Vagina (tissue), 2 donors: ENCODE results near the gene CRELD2. TPM values are rescaled to one million over a fixed set of nuclear protein-coding genes. Genes with fewer than 3 reads are reported as not detected.

Experiments used
- DNase-seq, 2 donors: peaks; one replicate each; pipeline ENCODE4 v3.0.0-alpha.2; 2017; ENCODE audit errors: extremely low spot score in 2 of 2
- H3K27ac ChIP-seq: fragments of 200-600 bp; sonication (generic); one replicate; pipeline ENCODE4 v1.5.1; 2019
- H3K27me3 ChIP-seq: fragments of 200-600 bp; sonication (generic); one replicate; pipeline ENCODE4 v1.5.1; 2019
- H3K36me3 ChIP-seq, 2 donors: fragments of 200-600 bp; sonication (generic); one replicate each; pipeline ENCODE4 v1.5.1; 2017 to 2019
- H3K4me1 ChIP-seq: fragments of 200-600 bp; sonication (generic); one replicate; pipeline ENCODE4 v1.5.1; 2019
- H3K4me3 ChIP-seq, 2 donors: fragments of 200-600 bp; sonication (generic); 1 replicate in 1 of 2; 2 replicates in 1 of 2; pipeline ENCODE4 v1.5.1; 2016 to 2019
- H3K9me3 ChIP-seq: fragments of 200-600 bp; sonication (generic); one replicate; pipeline ENCODE4 v1.5.1; 2019
- POLR2A ChIP-seq, 2 donors: fragments of 450-650 bp; IDR thresholded peaks; one replicate each; pipeline ENCODE4 v1.6.1; 2017; ENCODE audit warnings: antibody characterized with exemption in 2 of 2, mild to moderate bottlenecking in 2 of 2, moderate library complexity in 2 of 2
- POLR2AphosphoS5 ChIP-seq, 2 donors: sonication (generic); formaldehyde crosslinking; IDR thresholded peaks; one replicate each; pipeline ENCODE4 v1.9.0; 2017; ENCODE audit warnings: antibody characterized with exemption in 2 of 2, mild to moderate bottlenecking in 2 of 2, low read depth in 1 of 2; ENCODE audit not compliant: insufficient read depth in 1 of 2
- intact Hi-C: fragments of 100-400 bp; cut with DNase I; formaldehyde crosslinking; loops from one replicate; pipeline ENCODE4 v1.15.1; 2023
- total RNA-seq: library from RNA; depleted of rRNA; stranded (reverse); fragments of >200 nt; gene quantifications from one replicate; pipeline ENCODE4 v1.2.3, GENCODE V29; 2016
- TF ChIP-seq, protein P1 (sequence below), 3 experiments: fragments of 450-650 bp in 2 of 3; fragments of 200-600 bp in 1 of 3; sonication (generic) in 1 of 3; IDR thresholded peaks; one replicate each; pipeline ENCODE4 v1.5.1; 2017 to 2019; ENCODE audit warnings: antibody characterized with exemption in 3 of 3, mild to moderate bottlenecking in 2 of 3, moderate library complexity in 2 of 3

The CRELD2 gene
- total RNA-seq, 1 donor from 2014 or later: 34.4 TPM

DNA sequence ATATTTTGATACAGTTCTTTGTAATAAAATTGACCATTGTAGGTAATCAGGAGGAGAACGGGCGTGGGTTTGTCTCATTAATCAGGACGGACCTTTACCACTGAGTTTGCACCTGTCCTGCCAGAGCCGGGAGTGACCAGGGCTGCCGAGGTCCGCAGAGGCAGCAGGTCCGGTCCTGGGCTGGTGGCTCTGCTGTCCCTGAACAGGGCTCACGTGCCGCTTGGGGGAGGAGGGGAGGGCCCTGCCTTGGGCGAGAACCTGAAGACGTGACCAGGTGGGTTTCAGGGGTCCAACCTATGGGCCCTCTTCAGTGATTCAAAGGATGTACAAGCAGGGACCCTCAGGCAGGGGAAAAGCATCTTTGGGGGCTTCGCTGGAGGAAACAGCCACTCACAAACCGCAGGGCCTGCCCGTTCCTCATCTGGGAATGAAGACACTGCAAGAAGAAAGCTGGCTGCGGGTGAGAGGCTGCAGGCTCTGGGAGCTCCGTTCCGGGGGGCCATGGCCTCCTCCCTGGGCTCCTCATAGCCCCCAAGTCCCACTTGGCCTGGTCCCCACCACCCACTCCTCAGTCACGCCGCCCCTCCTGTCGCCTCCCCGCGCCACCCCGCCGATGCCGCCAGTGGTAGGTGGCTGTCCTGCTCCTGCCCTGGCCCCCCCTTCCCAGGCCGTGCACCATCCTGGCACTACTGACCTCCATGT lies 9.2 kb downstream of the CRELD2 start:
- Histone ChIP-seq H3K27me3 (no peaks in the 10 kb centered on the region), H3K36me3 (peaks cover 0 to 18% of the 10 kb centered on the region in 2 donors), H3K9me3 (no peaks in the 10 kb centered on the region), H3K4me1 (peaks cover 24% of the 10 kb centered on the region), H3K27ac (no peak overlapping the region), H3K4me3 (no peak overlapping the region)
- intact Hi-C loops: loop anchor here (10.0 kb wide), 1 partner anchor 267 kb away; no protein-coding TSS in a partner anchor
- TF ChIP-seq, protein P1, sequence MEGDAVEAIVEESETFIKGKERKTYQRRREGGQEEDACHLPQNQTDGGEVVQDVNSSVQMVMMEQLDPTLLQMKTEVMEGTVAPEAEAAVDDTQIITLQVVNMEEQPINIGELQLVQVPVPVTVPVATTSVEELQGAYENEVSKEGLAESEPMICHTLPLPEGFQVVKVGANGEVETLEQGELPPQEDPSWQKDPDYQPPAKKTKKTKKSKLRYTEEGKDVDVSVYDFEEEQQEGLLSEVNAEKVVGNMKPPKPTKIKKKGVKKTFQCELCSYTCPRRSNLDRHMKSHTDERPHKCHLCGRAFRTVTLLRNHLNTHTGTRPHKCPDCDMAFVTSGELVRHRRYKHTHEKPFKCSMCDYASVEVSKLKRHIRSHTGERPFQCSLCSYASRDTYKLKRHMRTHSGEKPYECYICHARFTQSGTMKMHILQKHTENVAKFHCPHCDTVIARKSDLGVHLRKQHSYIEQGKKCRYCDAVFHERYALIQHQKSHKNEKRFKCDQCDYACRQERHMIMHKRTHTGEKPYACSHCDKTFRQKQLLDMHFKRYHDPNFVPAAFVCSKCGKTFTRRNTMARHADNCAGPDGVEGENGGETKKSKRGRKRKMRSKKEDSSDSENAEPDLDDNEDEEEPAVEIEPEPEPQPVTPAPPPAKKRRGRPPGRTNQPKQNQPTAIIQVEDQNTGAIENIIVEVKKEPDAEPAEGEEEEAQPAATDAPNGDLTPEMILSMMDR (IDR thresholded peaks at IDR 0.05): no peak
- TF ChIP-seq POLR2AphosphoS5 (IDR thresholded peaks at IDR 0.05; ENCODE audit: insufficient read depth in 1 of 2, low read depth in 1 of 2) (no peak), POLR2A (IDR thresholded peaks at IDR 0.05) (no peak)
- DNase-seq: no peak

DNA sequence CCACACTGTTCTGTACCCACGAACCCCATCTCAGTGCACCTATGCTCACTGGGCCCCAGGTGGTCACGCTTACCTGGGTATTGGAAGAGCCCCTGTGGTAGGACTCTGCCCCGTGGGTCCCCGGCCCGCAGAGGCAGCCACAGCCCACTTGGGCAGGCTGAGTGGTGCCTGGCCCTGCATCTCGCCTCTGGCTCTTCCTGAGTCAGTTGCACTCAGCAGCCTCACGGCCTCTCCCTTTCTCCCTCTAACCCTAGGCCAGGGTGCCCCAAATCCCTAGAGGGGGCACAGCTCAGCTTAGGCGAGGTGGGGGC lies 9.7 kb downstream of the CRELD2 start:
- Histone ChIP-seq H3K4me3 (no peak overlapping the region), H3K36me3 (peaks cover 0 to 18% of the 10 kb centered on the region in 2 donors), H3K27me3 (no peaks in the 10 kb centered on the region), H3K27ac (no peak overlapping the region), H3K4me1 (peaks cover 29% of the 10 kb centered on the region), H3K9me3 (no peaks in the 10 kb centered on the region)
- TF ChIP-seq POLR2AphosphoS5 (IDR thresholded peaks at IDR 0.05; ENCODE audit: insufficient read depth in 1 of 2, low read depth in 1 of 2): no peak
- TF ChIP-seq POLR2A (IDR thresholded peaks at IDR 0.05): no peak
- TF ChIP-seq, protein P1 (IDR thresholded peaks at IDR 0.05): no peak
- DNase-seq: no peak
- intact Hi-C loops: loop anchor here (10.0 kb wide), 1 partner anchor 267 kb away; no protein-coding TSS in a partner anchor

DNA sequence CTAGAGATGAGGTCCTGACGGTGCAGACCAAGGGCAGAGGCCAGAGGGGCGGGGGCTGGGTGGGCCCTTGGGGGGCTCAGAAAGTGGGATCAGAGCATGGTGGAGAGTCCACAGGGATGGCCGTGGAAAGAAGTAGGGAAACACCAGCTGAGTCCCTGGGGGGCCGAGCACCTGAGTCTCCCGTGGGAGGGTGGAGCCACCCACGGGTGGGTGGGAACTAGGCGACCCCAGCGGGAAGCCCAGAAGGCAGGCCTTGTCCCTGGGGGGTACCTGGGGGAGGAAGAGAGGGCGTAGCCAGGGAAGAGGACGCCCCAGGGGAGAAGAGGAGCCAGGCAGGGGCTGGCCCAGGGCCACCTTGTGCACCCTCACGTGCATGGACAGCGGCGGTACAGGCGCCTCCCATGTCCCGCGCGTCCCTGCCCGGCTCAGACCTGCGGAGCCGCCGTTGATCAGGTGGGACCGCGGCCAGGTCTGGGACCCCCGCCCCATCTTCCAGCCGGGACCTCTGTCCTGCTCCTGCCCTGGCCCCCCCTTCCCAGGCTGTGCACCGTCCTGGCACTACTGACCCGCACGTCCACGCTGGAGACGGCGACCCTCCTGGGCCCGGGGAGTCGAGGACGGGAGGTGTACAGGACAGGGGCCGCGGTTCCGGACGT lies 10.2 kb downstream of the CRELD2 start:
- H3K4me3 ChIP-seq: no peak overlapping the region
- H3K27me3 ChIP-seq: no peaks in the 10 kb centered on the region
- peaks cover 0 to 13% of the 10 kb centered on the region in 2 donors for H3K36me3 ChIP-seq
- DNase-seq: no peak
- H3K9me3 ChIP-seq: no peaks in the 10 kb centered on the region
- intact Hi-C loops: loop anchor here (10.0 kb wide), 1 partner anchor 266 kb away; no protein-coding TSS in a partner anchor
- TF ChIP-seq, protein P1 (IDR thresholded peaks at IDR 0.05): no peak
- no peak for TF ChIP-seq POLR2AphosphoS5 (IDR thresholded peaks at IDR 0.05; ENCODE audit: insufficient read depth in 1 of 2, low read depth in 1 of 2)
- TF ChIP-seq POLR2A (IDR thresholded peaks at IDR 0.05): no peak
- H3K27ac ChIP-seq: no peak overlapping the region
- peaks cover 34% of the 10 kb centered on the region for H3K4me1 ChIP-seq

DNA sequence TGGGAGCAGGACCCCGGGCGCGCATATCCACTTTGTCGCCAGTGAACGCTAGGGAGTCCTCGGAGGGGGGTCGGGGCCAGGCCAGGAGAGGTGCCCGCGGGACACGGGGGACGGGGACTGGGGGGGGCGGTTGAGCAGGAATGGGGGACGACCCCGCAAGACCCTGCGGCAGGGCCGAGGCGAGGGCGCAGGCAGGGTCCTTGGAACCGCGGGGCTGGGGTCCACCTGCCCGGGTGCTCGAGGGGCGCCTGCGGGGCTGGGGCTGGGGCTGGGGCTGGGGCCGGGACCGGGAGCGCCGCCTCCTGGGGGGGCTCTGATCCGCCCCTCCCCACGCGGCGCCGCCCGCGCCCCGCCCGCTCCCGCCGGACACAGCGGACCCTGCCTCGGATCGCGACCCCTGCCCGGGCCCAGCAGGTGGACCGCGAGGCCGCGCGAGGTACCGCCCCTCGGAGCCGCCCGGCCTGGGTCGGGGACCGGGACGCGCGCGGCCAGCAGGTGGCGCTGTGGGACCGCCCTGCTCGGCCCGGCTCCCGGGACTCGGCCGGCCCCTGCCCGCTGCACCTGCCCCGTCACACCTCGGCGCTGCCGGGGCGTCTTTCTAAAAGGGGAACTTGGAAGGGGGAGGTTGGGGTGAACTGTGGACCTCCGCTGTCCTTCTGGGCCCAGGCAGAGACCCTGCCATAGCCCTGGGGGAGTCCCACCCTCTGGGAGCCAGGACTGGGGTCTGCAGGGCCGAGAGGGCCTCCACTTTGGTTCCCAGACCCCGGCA lies 11.0 kb downstream of the CRELD2 start:
- DNase-seq: no peak
- no peak overlapping the region for H3K27ac ChIP-seq
- intact Hi-C loops: loop anchor here (10.0 kb wide), 1 partner anchor 265 kb away; no protein-coding TSS in a partner anchor
- H3K9me3 ChIP-seq: no peaks in the 10 kb centered on the region
- peaks cover 0 to 9% of the 10 kb centered on the region in 2 donors for H3K36me3 ChIP-seq
- peaks cover 41% of the 10 kb centered on the region for H3K4me1 ChIP-seq
- TF ChIP-seq, protein P1 (IDR thresholded peaks at IDR 0.05): peak; percentile 58 to 96 (median 78)
- no peak for TF ChIP-seq POLR2A (IDR thresholded peaks at IDR 0.05)
- H3K27me3 ChIP-seq: no peaks in the 10 kb centered on the region
- peak overlapping the region in 1 of 2 donors; percentile 46 for H3K4me3 ChIP-seq
